ENCODE data around the gene ARHGAP22. TPM values are rescaled to one million over a fixed set of nuclear protein-coding genes. Genes with fewer than 3 reads are reported as not detected.

ARHGAP22 gene
- total RNA-seq, 1 experiment from 2014 or later, result 13.5 TPM

DNA sequence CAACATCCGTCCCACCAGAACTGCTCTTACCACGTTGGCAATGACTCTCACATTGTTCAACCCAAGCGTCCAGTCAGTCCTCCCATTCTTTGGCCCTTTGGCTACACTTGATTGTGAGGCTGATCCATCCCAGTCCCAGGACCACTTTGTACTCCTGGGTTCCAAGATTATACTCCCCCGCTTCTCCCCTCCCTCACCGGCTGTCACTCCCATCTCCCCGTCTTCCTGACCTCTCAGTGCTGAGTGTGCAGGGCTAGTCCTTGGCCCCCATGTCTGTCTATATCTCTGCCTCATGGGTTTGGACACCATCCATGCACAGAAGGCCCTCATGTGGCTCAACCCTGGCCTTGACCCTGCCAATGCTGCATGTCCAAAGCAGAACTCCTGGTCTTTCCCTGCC, 12.5 kb downstream of the ARHGAP22 start:
- intact Hi-C loops (cut with micrococcal nuclease; ENCODE audit: unreplicated experiment), result no loop called here
- DNase-seq, result no peak
- Mint-ChIP-seq H3K9me3 (ENCODE audit: unreplicated experiment) (no peaks in the 10 kb centered on the region), H3K4me1 (ENCODE audit: low read depth, unreplicated experiment) (no peaks in the 10 kb centered on the region), H3K27ac (ENCODE audit: unreplicated experiment) (no peak overlapping the region), H3K36me3 (ENCODE audit: insufficient read depth, unreplicated experiment) (no peaks in the 10 kb centered on the region), H3K27me3 (ENCODE audit: insufficient read depth, unreplicated experiment) (peaks cover 13% of the 10 kb centered on the region), H3K4me3 (ENCODE audit: unreplicated experiment) (no peak overlapping the region)
- Histone ChIP-seq H3K27me3 (replicated peaks; ENCODE audit: control insufficient read depth, insufficient read depth, low read length) (no peaks in the 10 kb centered on the region; the same call in 1 of the 2 replicates), H3K4me3 (ENCODE audit: low read depth, low read length) (no peak overlapping the region), H3K36me3 (ENCODE audit: control insufficient read depth, insufficient read depth, low read length) (no peaks in the 10 kb centered on the region), H3K4me1 (no peaks in the 10 kb centered on the region), H3K9me3 (no peaks in the 10 kb centered on the region)
- ChIA-PET CTCF (no interaction called here), POLR2A (no interaction called here)
- no TSS peak for BruUV-seq (replicated peaks)
- TF ChIP-seq, protein P1, sequence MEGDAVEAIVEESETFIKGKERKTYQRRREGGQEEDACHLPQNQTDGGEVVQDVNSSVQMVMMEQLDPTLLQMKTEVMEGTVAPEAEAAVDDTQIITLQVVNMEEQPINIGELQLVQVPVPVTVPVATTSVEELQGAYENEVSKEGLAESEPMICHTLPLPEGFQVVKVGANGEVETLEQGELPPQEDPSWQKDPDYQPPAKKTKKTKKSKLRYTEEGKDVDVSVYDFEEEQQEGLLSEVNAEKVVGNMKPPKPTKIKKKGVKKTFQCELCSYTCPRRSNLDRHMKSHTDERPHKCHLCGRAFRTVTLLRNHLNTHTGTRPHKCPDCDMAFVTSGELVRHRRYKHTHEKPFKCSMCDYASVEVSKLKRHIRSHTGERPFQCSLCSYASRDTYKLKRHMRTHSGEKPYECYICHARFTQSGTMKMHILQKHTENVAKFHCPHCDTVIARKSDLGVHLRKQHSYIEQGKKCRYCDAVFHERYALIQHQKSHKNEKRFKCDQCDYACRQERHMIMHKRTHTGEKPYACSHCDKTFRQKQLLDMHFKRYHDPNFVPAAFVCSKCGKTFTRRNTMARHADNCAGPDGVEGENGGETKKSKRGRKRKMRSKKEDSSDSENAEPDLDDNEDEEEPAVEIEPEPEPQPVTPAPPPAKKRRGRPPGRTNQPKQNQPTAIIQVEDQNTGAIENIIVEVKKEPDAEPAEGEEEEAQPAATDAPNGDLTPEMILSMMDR (IDR thresholded peaks at IDR 0.05; ENCODE audit: insufficient read depth in 1 of 2, low read depth in 1 of 2, low read length in 1 of 2, severe bottlenecking in 1 of 2, unreplicated experiment in 1 of 2), result no peak

DNA sequence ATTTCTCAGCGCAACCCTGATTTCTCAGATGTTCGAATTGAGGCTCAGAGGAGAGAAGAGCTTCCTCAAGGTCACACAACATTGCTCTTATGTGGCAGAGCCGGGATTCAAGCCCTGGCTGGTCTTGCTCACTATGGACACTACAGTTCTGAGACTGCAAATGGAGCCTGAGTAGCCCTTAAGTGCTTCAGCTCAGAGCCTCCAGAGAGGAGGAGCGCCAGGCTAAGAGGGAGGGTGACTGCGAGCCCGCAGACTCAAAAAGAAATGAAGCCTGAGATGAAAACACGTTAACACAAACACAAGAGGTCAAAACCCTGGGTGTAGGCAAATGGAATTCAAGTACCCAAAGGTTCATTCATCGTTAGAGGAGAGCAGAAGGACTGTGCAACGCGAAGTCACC, 13.9 kb downstream of the ARHGAP22 start:
- Histone ChIP-seq H3K27me3 (replicated peaks; ENCODE audit: control insufficient read depth, insufficient read depth, low read length) (no peaks in the 10 kb centered on the region; the same call in 1 of the 2 replicates), H3K9me3 (peaks cover under 1% of the 10 kb centered on the region; the same call in 1 of the 2 replicates), H3K4me3 (ENCODE audit: low read depth, low read length) (no peak overlapping the region), H3K4me1 (no peaks in the 10 kb centered on the region), H3K36me3 (ENCODE audit: control insufficient read depth, insufficient read depth, low read length) (no peaks in the 10 kb centered on the region)
- ChIA-PET CTCF (no interaction called here), POLR2A (no interaction called here)
- intact Hi-C loops (cut with micrococcal nuclease; ENCODE audit: unreplicated experiment), result no loop called here
- Mint-ChIP-seq H3K27ac (ENCODE audit: unreplicated experiment) (no peak overlapping the region), H3K27me3 (ENCODE audit: insufficient read depth, unreplicated experiment) (peaks cover 13% of the 10 kb centered on the region), H3K9me3 (ENCODE audit: unreplicated experiment) (peaks cover under 1% of the 10 kb centered on the region), H3K4me1 (ENCODE audit: low read depth, unreplicated experiment) (no peaks in the 10 kb centered on the region), H3K4me3 (ENCODE audit: unreplicated experiment) (no peak overlapping the region), H3K36me3 (ENCODE audit: insufficient read depth, unreplicated experiment) (no peaks in the 10 kb centered on the region)
- no peak for DNase-seq
- no TSS peak for BruUV-seq (replicated peaks)
- TF ChIP-seq, protein P1 (IDR thresholded peaks at IDR 0.05; ENCODE audit: insufficient read depth in 1 of 2, low read depth in 1 of 2, low read length in 1 of 2, severe bottlenecking in 1 of 2, unreplicated experiment in 1 of 2), result no peak

DNA sequence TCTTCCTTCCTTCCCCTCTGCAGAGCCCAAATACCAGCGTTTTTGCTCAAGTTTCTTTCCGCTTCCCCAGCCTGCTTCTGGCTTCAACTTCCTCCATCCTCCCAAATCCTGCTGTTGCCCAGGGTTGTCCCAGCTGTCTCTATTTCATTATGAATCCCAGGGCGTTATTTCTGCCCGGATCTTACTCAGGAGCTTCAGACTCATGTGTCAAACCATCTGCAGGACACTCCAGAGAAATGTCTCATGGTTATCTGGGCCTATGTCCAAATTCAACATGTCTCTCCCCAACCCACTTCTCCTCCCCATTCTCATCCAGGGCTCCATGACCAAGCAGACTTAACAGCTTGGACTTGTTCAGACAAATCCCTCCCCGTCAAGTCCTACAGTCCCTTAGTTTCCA, 15.6 kb downstream of the ARHGAP22 start:
- no TSS peak for BruUV-seq (replicated peaks)
- DNase-seq, result no peak
- CTCF ChIA-PET, result no interaction called here
- Mint-ChIP-seq H3K36me3 (ENCODE audit: insufficient read depth, unreplicated experiment) (no peaks in the 10 kb centered on the region), H3K4me1 (ENCODE audit: low read depth, unreplicated experiment) (no peaks in the 10 kb centered on the region), H3K27me3 (ENCODE audit: insufficient read depth, unreplicated experiment) (peaks cover 10% of the 10 kb centered on the region), H3K27ac (ENCODE audit: unreplicated experiment) (no peak overlapping the region), H3K4me3 (ENCODE audit: unreplicated experiment) (no peak overlapping the region), H3K9me3 (ENCODE audit: unreplicated experiment) (peaks cover 12% of the 10 kb centered on the region)
- TF ChIP-seq, protein P1 (IDR thresholded peaks at IDR 0.05; ENCODE audit: insufficient read depth in 1 of 2, low read depth in 1 of 2, low read length in 1 of 2, severe bottlenecking in 1 of 2, unreplicated experiment in 1 of 2), result no peak
- Histone ChIP-seq H3K36me3 (ENCODE audit: control insufficient read depth, insufficient read depth, low read length) (no peaks in the 10 kb centered on the region), H3K4me1 (no peaks in the 10 kb centered on the region), H3K27me3 (replicated peaks; ENCODE audit: control insufficient read depth, insufficient read depth, low read length) (no peaks in the 10 kb centered on the region; the same call in 1 of the 2 replicates), H3K4me3 (ENCODE audit: low read depth, low read length) (no peak overlapping the region), H3K9me3 (peaks cover 12% of the 10 kb centered on the region)
- intact Hi-C loops (cut with micrococcal nuclease; ENCODE audit: unreplicated experiment), result no loop called here
- POLR2A ChIA-PET, result no interaction called here

All from Caco-2 (cell line).